ENCODE data around the gene TRMT11.

DNA sequence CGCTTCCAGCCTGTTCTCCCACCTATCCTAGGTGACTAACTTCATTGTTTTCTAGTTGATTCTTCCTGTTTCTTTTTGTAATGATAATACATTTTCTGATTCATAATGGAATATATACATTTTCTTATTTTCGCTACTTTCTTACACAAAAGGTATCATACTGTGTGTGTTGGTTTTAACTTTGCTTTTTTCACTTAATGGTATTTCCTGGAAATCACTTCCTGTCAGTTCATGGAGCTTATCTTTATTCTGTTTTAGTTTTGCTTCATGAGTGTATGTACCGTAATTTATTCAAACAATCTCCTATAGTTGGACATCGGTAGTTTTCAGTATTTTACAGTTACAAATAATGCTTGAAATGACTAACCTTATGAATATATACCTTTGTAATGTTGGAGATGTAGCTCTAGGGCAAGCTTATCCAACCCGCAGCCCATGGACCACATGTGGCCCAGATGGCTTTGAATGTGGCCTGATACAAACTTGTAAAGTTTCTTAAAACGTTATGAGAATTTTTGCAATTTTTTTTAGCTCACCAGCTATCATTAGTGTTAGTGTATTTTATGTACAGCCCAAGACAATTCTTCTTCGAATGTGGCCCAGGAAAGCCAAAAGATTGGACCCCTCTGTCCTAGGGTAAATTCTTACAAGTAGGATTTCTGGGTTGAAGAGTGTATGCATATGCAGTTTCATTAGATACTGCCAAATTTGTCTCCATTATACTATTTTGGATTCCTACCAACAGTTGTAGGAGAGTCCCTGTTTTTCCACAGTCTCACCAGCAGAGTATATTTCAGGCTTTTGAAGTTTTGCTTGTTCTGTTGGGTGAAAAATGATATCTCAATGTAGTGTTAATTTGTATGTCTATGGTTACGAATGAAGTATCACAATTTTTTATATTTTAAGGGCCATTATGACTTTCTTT, 16.7 kb downstream of the TRMT11 start:
- TF ChIP-seq, protein P1, sequence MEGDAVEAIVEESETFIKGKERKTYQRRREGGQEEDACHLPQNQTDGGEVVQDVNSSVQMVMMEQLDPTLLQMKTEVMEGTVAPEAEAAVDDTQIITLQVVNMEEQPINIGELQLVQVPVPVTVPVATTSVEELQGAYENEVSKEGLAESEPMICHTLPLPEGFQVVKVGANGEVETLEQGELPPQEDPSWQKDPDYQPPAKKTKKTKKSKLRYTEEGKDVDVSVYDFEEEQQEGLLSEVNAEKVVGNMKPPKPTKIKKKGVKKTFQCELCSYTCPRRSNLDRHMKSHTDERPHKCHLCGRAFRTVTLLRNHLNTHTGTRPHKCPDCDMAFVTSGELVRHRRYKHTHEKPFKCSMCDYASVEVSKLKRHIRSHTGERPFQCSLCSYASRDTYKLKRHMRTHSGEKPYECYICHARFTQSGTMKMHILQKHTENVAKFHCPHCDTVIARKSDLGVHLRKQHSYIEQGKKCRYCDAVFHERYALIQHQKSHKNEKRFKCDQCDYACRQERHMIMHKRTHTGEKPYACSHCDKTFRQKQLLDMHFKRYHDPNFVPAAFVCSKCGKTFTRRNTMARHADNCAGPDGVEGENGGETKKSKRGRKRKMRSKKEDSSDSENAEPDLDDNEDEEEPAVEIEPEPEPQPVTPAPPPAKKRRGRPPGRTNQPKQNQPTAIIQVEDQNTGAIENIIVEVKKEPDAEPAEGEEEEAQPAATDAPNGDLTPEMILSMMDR (IDR thresholded peaks at IDR 0.05; ENCODE audit: low read length) = no peak
- TF ChIP-seq EZH2 (IDR thresholded peaks at IDR 0.05; ENCODE audit: borderline replicate concordance, low read length) = no peak
